ENCODE results near the gene ALK. TPM values are rescaled to one million over a fixed set of nuclear protein-coding genes. Genes with fewer than 3 reads are reported as not detected.

The ALK gene
- total RNA-seq, 2 experiments from 2014 or later: not detected

GRCh38 chr2:29393676-29394075, 527.7 kb downstream of the ALK start:
- Mint-ChIP-seq H3K27ac (no peak overlapping the region), H3K4me3 (no peak overlapping the region), H3K9me3 (ENCODE audit: low read depth) (no peaks in the 10 kb centered on the region), H3K4me1 (no peaks in the 10 kb centered on the region), H3K36me3 (no peaks in the 10 kb centered on the region), H3K27me3 (peaks cover 41% of the 10 kb centered on the region)
- DNase-seq: no peak
- CTCF ChIA-PET: no interaction called here
- ATAC-seq: no peak

GRCh38 chr2:29392774-29393173, 528.6 kb downstream of the ALK start:
- H3K9me3 Mint-ChIP-seq (ENCODE audit: low read depth): no peaks in the 10 kb centered on the region
- no peaks in the 10 kb centered on the region for H3K4me1 Mint-ChIP-seq
- H3K27ac Mint-ChIP-seq: no peak overlapping the region
- CTCF ChIA-PET: no interaction called here
- no peak for DNase-seq
- no peaks in the 10 kb centered on the region for H3K36me3 Mint-ChIP-seq
- H3K27me3 Mint-ChIP-seq: peaks cover 41% of the 10 kb centered on the region
- ATAC-seq: no peak
- H3K4me3 Mint-ChIP-seq: no peak overlapping the region

GRCh38 chr2:29390136-29390535, 531.2 kb downstream of the ALK start:
- ATAC-seq (no peak), DNase-seq (no peak)
- Mint-ChIP-seq H3K27me3 (peaks cover 41% of the 10 kb centered on the region), H3K4me1 (no peaks in the 10 kb centered on the region), H3K9me3 (ENCODE audit: low read depth) (no peaks in the 10 kb centered on the region), H3K36me3 (no peaks in the 10 kb centered on the region), H3K27ac (no peak overlapping the region), H3K4me3 (no peak overlapping the region)
- CTCF ChIA-PET: interaction anchor here (3.3 kb wide), 1 partner anchor 81 kb away, joined by 12 read pairs; no protein-coding TSS in a partner anchor

GRCh38 chr2:29389686-29390085, 531.7 kb downstream of the ALK start:
- Mint-ChIP-seq H3K27me3 (peaks cover 38% of the 10 kb centered on the region), H3K36me3 (no peaks in the 10 kb centered on the region), H3K4me3 (no peak overlapping the region), H3K4me1 (no peaks in the 10 kb centered on the region), H3K27ac (no peak overlapping the region), H3K9me3 (ENCODE audit: low read depth) (no peaks in the 10 kb centered on the region)
- ATAC-seq (no peak), DNase-seq (no peak)
- CTCF ChIA-PET: interaction anchor here (3.3 kb wide), 1 partner anchor 80 kb away, joined by 12 read pairs; no protein-coding TSS in a partner anchor

GRCh38 chr2:29388071-29388470, 533.3 kb downstream of the ALK start:
- ATAC-seq: no peak

GRCh38 chr2:29382486-29382885, 538.9 kb downstream of the ALK start:
- H3K4me1 Mint-ChIP-seq: no peaks in the 10 kb centered on the region
- ATAC-seq: no peak
- H3K9me3 Mint-ChIP-seq (ENCODE audit: low read depth): no peaks in the 10 kb centered on the region
- CTCF ChIA-PET: no interaction called here
- no peaks in the 10 kb centered on the region for H3K36me3 Mint-ChIP-seq
- no peak for DNase-seq
- no peak overlapping the region for H3K27ac Mint-ChIP-seq
- H3K27me3 Mint-ChIP-seq: peaks cover 27% of the 10 kb centered on the region
- no peak overlapping the region for H3K4me3 Mint-ChIP-seq

More at GRCh38 chr2:29388071-29388470, 533.3 kb downstream of the ALK start:
- H3K27ac Mint-ChIP-seq: no peak overlapping the region
- H3K9me3 Mint-ChIP-seq (ENCODE audit: low read depth): no peaks in the 10 kb centered on the region
- no peaks in the 10 kb centered on the region for H3K4me1 Mint-ChIP-seq
- CTCF ChIA-PET: interaction anchor here (3.3 kb wide), 1 partner anchor 79 kb away, joined by 12 read pairs; no protein-coding TSS in a partner anchor
- H3K27me3 Mint-ChIP-seq: peaks cover 30% of the 10 kb centered on the region
- no peaks in the 10 kb centered on the region for H3K36me3 Mint-ChIP-seq
- DNase-seq: no peak
- H3K4me3 Mint-ChIP-seq: no peak overlapping the region

GRCh38 chr2:29377788-29378187, 543.6 kb downstream of the ALK start:
- H3K4me1 Mint-ChIP-seq: no peaks in the 10 kb centered on the region
- ATAC-seq (no peak), DNase-seq (no peak)
- H3K36me3 Mint-ChIP-seq: no peaks in the 10 kb centered on the region
- H3K27me3 Mint-ChIP-seq: peaks cover 34% of the 10 kb centered on the region
- H3K9me3 Mint-ChIP-seq (ENCODE audit: low read depth): no peaks in the 10 kb centered on the region
- no peak overlapping the region for H3K4me3 Mint-ChIP-seq
- H3K27ac Mint-ChIP-seq: no peak overlapping the region
- CTCF ChIA-PET: interaction anchor here (1.9 kb wide), 1 partner anchor 69 kb away, joined by 6 read pairs; no protein-coding TSS in a partner anchor

GRCh38 chr2:29376541-29376940, 544.8 kb downstream of the ALK start:
- Mint-ChIP-seq H3K27ac (no peak overlapping the region), H3K36me3 (no peaks in the 10 kb centered on the region), H3K27me3 (peaks cover 29% of the 10 kb centered on the region), H3K9me3 (ENCODE audit: low read depth) (no peaks in the 10 kb centered on the region), H3K4me1 (no peaks in the 10 kb centered on the region), H3K4me3 (no peak overlapping the region)
- CTCF ChIA-PET: no interaction called here
- DNase-seq (no peak), ATAC-seq (no peak)

GRCh38 chr2:29375843-29376242, 545.5 kb downstream of the ALK start:
- no peak for DNase-seq
- no peak for ATAC-seq
- H3K4me3 Mint-ChIP-seq: no peak overlapping the region
- H3K27me3 Mint-ChIP-seq: peaks cover 29% of the 10 kb centered on the region
- H3K27ac Mint-ChIP-seq: no peak overlapping the region
- H3K9me3 Mint-ChIP-seq (ENCODE audit: low read depth): no peaks in the 10 kb centered on the region
- CTCF ChIA-PET: no interaction called here
- no peaks in the 10 kb centered on the region for H3K4me1 Mint-ChIP-seq
- H3K36me3 Mint-ChIP-seq: no peaks in the 10 kb centered on the region

- H3K4me3 Mint-ChIP-seq: no peak overlapping the region
- no peaks in the 10 kb centered on the region for H3K36me3 Mint-ChIP-seq
- H3K27ac Mint-ChIP-seq: no peak overlapping the region
- no peaks in the 10 kb centered on the region for H3K9me3 Mint-ChIP-seq (ENCODE audit: low read depth)
- CTCF ChIA-PET: no interaction called here
- peaks cover 35% of the 10 kb centered on the region for H3K27me3 Mint-ChIP-seq
- no peak for DNase-seq
- no peaks in the 10 kb centered on the region for H3K4me1 Mint-ChIP-seq
- no peak for ATAC-seq
Measured at GRCh38 chr2:29374823-29375222, 546.6 kb downstream of the ALK start.

GRCh38 chr2:29373870-29374269, 547.5 kb downstream of the ALK start:
- ATAC-seq (no peak), DNase-seq (no peak)
- Mint-ChIP-seq H3K4me3 (no peak overlapping the region), H3K9me3 (ENCODE audit: low read depth) (no peaks in the 10 kb centered on the region), H3K27me3 (peaks cover 38% of the 10 kb centered on the region), H3K36me3 (no peaks in the 10 kb centered on the region), H3K4me1 (no peaks in the 10 kb centered on the region), H3K27ac (no peak overlapping the region)
- CTCF ChIA-PET: no interaction called here

GRCh38 chr2:29372185-29372584, 549.2 kb downstream of the ALK start:
- ATAC-seq: no peak
- CTCF ChIA-PET: no interaction called here
- no peaks in the 10 kb centered on the region for H3K9me3 Mint-ChIP-seq (ENCODE audit: low read depth)

GRCh38 chr2:29370581-29371125, 550.7 kb downstream of the ALK start:
- CTCF ChIA-PET: no interaction called here
- Mint-ChIP-seq H3K9me3 (ENCODE audit: low read depth) (no peaks in the 10 kb centered on the region), H3K27ac (no peak overlapping the region), H3K27me3 (peaks cover 54% of the 10 kb centered on the region), H3K4me1 (no peaks in the 10 kb centered on the region), H3K4me3 (no peak overlapping the region), H3K36me3 (no peaks in the 10 kb centered on the region)
- ATAC-seq (no peak), DNase-seq (no peak)

More at GRCh38 chr2:29372185-29372584, 549.2 kb downstream of the ALK start:
- Mint-ChIP-seq H3K4me3 (no peak overlapping the region), H3K27me3 (peaks cover 47% of the 10 kb centered on the region), H3K4me1 (no peaks in the 10 kb centered on the region), H3K27ac (no peak overlapping the region), H3K36me3 (no peaks in the 10 kb centered on the region)
- DNase-seq: no peak

- H3K4me1 Mint-ChIP-seq: no peaks in the 10 kb centered on the region
- no peak for DNase-seq
- H3K27ac Mint-ChIP-seq: no peak overlapping the region
- ATAC-seq: no peak
- H3K27me3 Mint-ChIP-seq: peaks cover 58% of the 10 kb centered on the region
- no peaks in the 10 kb centered on the region for H3K9me3 Mint-ChIP-seq (ENCODE audit: low read depth)
- CTCF ChIA-PET: no interaction called here
- H3K4me3 Mint-ChIP-seq: no peak overlapping the region
- no peaks in the 10 kb centered on the region for H3K36me3 Mint-ChIP-seq
Measured at GRCh38 chr2:29370173-29370572, 551.2 kb downstream of the ALK start.

GRCh38 chr2:29368659-29369040, 552.7 kb downstream of the ALK start:
- H3K4me3 Mint-ChIP-seq: no peak overlapping the region
- H3K27ac Mint-ChIP-seq: no peak overlapping the region
- H3K9me3 Mint-ChIP-seq (ENCODE audit: low read depth): no peaks in the 10 kb centered on the region
- no peak for ATAC-seq
- DNase-seq: no peak
- no peaks in the 10 kb centered on the region for H3K4me1 Mint-ChIP-seq
- H3K36me3 Mint-ChIP-seq: no peaks in the 10 kb centered on the region
- peaks cover 59% of the 10 kb centered on the region for H3K27me3 Mint-ChIP-seq
- CTCF ChIA-PET: no interaction called here

All from activated CD8-positive, alpha-beta memory T cell treated with anti-CD3 and anti-CD28 coated beads, Interleukin-2, amount 10 ng/mL, durations not matched to agents 7 days and 5 days (primary cell).